SK-N-SH (cell line): Measurements from ENCODE around the gene FICD. TPM values are rescaled to one million over a fixed set of nuclear protein-coding genes. Genes with fewer than 3 reads are reported as not detected.

Experiments used
- CTCF ChIA-PET: fragments of 300-600, 350-600 bp; formaldehyde crosslinking; extraction: SDS; loops from one replicate; lab custom pipeline; 2021; lab: Yijun Ruan, JAX
- POLR2A ChIA-PET: fragments of 350-600 bp; sonication (Branson Sonifier 250); formaldehyde crosslinking; extraction: SDS; loops from one replicate; lab custom pipeline; 2020; ENCODE audit warnings: antibody characterized with exemption, inconsistent platforms; lab: Yijun Ruan, JAX
- DNase-seq: peaks from one replicate; pipeline ENCODE4 v3.0.0; 2012
- H2AFZ ChIP-seq: fragments of 200-600 bp; sonication (generic); 2 replicates; pipeline ENCODE4 v1.8.1; 2016; ENCODE audit warnings: antibody characterized with exemption, mild to moderate bottlenecking, low read depth
- H3F3A ChIP-seq: fragments of 200-600 bp; sonication (generic); replicated peaks from 2 replicates; pipeline ENCODE3; 2016; ENCODE audit warnings: antibody characterized with exemption, mild to moderate bottlenecking; ENCODE audit not compliant: insufficient read depth
- H3K27ac ChIP-seq, 2 experiments: fragments of 200-500 bp in 1 of 2; fragments of 200-600 bp in 1 of 2; sonication (Bioruptor generic) in 1 of 2; sonication (generic), shearing (Covaris generic) in 1 of 2; 2 replicates each; pipeline versions ENCODE4 v1.5.1 to v1.6.1; 2014 to 2016; ENCODE audit warnings: low read depth in 2 of 2, inconsistent platforms in 1 of 2, low read length in 1 of 2, mild to moderate bottlenecking in 1 of 2, mixed read lengths in 1 of 2
- H3K27me3 ChIP-seq: fragments of 200-600 bp; sonication (generic), shearing (Covaris generic); 2 replicates; pipeline ENCODE4 v1.6.1; 2016; ENCODE audit warnings: mixed run types; ENCODE audit not compliant: insufficient read depth
- H3K36me3 ChIP-seq, 2 experiments: fragments of 200-500 bp in 1 of 2; fragments of 200-600 bp in 1 of 2; sonication (Bioruptor generic) in 1 of 2; sonication (generic) in 1 of 2; replicated peaks in 1 of 2; 2 replicates each; pipeline versions ENCODE3 to v1.5.1; 2014 to 2016; ENCODE audit warnings: low read length in 1 of 2, mild to moderate bottlenecking in 1 of 2; ENCODE audit not compliant: insufficient read depth in 2 of 2, control insufficient read depth in 1 of 2
- H3K4me1 ChIP-seq, 2 experiments: fragments of 200-500 bp in 1 of 2; fragments of 200-600 bp in 1 of 2; sonication (Bioruptor generic) in 1 of 2; sonication (generic), shearing (Covaris generic) in 1 of 2; 2 replicates each; pipeline versions ENCODE4 v1.5.1 to v1.6.1; 2014 to 2016; ENCODE audit warnings: low read depth in 1 of 2, low read length in 1 of 2, mixed run types in 1 of 2; ENCODE audit not compliant: insufficient read depth in 2 of 2, control insufficient read depth in 1 of 2
- H3K4me2 ChIP-seq: fragments of 200-600 bp; sonication (generic), shearing (Covaris generic); 2 replicates; pipeline ENCODE4 v1.6.1; 2017; ENCODE audit warnings: mixed run types
- H3K4me3 ChIP-seq, 2 experiments: fragments of 200-500 bp in 1 of 2; fragments of 200-600 bp in 1 of 2; sonication (Bioruptor generic) in 1 of 2; sonication (generic), shearing (Covaris generic) in 1 of 2; 2 replicates each; pipeline versions ENCODE4 v1.5.1 to v1.8.1; 2014 to 2016; ENCODE audit warnings: low read depth in 2 of 2, inconsistent platforms in 1 of 2, low read length in 1 of 2, mild to moderate bottlenecking in 1 of 2, mixed read lengths in 1 of 2, moderate library complexity in 1 of 2
- H3K79me2 ChIP-seq: fragments of 200-600 bp; sonication (generic); 2 replicates; pipeline ENCODE4 v1.8.1; 2017; ENCODE audit warnings: mild to moderate bottlenecking; ENCODE audit not compliant: insufficient read depth
- H3K9ac ChIP-seq: fragments of 200-600 bp; sonication (generic); 2 replicates; pipeline ENCODE4 v1.6.1; 2017; ENCODE audit warnings: mixed run types
- H3K9me2 ChIP-seq: fragments of 200-600 bp; sonication (generic); 2 replicates; pipeline ENCODE4 v1.6.1; 2017; ENCODE audit warnings: mixed run types
- H3K9me3 ChIP-seq: fragments of 200-600 bp; sonication (generic); 2 replicates; pipeline ENCODE4 v1.6.1; 2017; ENCODE audit warnings: mixed run types, mild to moderate bottlenecking, moderate library complexity
- H4K20me1 ChIP-seq: fragments of 200-600 bp; sonication (generic); 2 replicates; pipeline ENCODE4 v1.6.1; 2017; ENCODE audit warnings: mild to moderate bottlenecking, mixed run types; ENCODE audit not compliant: insufficient read depth
- CHD2 ChIP-seq: fragments of 150-350 bp; IDR thresholded peaks from 2 replicates; pipeline ENCODE4 v1.6.1; 2018; ENCODE audit warnings: low read length; ENCODE audit not compliant: partially characterized antibody
- ELF1 ChIP-seq: IDR thresholded peaks from 2 replicates; pipeline ENCODE4 v1.4.0; 2012
- FOXJ3 ChIP-seq: sonication (generic); formaldehyde crosslinking; IDR thresholded peaks from 2 replicates; pipeline ENCODE4 v1.5.1; 2020; ENCODE audit warnings: mild to moderate bottlenecking, missing genetic modification reagents
- GATA2 ChIP-seq: sonication (generic); formaldehyde crosslinking; IDR thresholded peaks from 2 replicates; pipeline ENCODE4 v1.5.0; 2020; ENCODE audit warnings: mild to moderate bottlenecking, missing genetic modification reagents
- JUND ChIP-seq: IDR thresholded peaks from 2 replicates; pipeline ENCODE4 v1.4.0; 2012
- NFIC ChIP-seq: IDR thresholded peaks from 2 replicates; pipeline ENCODE4 v1.4.0; 2012; ENCODE audit warnings: borderline replicate concordance
- RCOR1 ChIP-seq: fragments of 150-350 bp; IDR thresholded peaks from 2 replicates; pipeline ENCODE4 v1.6.1; 2017; ENCODE audit warnings: antibody characterized with exemption, low read length
- SIN3A ChIP-seq: IDR thresholded peaks from 2 replicates; pipeline ENCODE4 v1.6.1; 2012; ENCODE audit warnings: low read depth, mild to moderate bottlenecking, low read length, moderate library complexity, borderline replicate concordance
- WGBS: methylation state at CpG from one replicate; pipeline ENCODE4 v1.1.6; 2017; ENCODE audit warnings: low lambda C conversion rate; 5-methylcytosine and 5-hydroxymethylcytosine counted together
- polyA plus RNA-seq, 3 experiments: library from polyadenylated mRNA; depleted of rRNA; stranded (reverse); fragments of >200 nt; gene quantifications; 2 replicates each; pipeline ENCODE4 v1.2.3, GENCODE V29; 2012
- TF ChIP-seq, protein P1 (sequence below): IDR thresholded peaks from 2 replicates; pipeline ENCODE4 v1.4.0; 2012; ENCODE audit warnings: low read depth, borderline replicate concordance
- TF ChIP-seq, protein P2 (sequence below): IDR thresholded peaks from 2 replicates; pipeline ENCODE4 v1.4.0; 2012; ENCODE audit warnings: low read depth
- TF ChIP-seq, protein P3 (sequence below): IDR thresholded peaks from 2 replicates; pipeline ENCODE4 v1.4.0; 2012; ENCODE audit warnings: low read depth, borderline replicate concordance
- TF ChIP-seq, protein P4 (sequence below): IDR thresholded peaks from 2 replicates; pipeline ENCODE4; 2012
- TF ChIP-seq, protein P5 (sequence below): fragments of 150-350 bp; IDR thresholded peaks from 2 replicates; pipeline ENCODE4 v1.6.1; 2016; ENCODE audit warnings: mild to moderate bottlenecking, low read depth, low read length

FICD gene
- polyA plus RNA-seq, 1 of the 3 experiments (the other 2 are of a cell fraction), result 1.0 TPM

DNA sequence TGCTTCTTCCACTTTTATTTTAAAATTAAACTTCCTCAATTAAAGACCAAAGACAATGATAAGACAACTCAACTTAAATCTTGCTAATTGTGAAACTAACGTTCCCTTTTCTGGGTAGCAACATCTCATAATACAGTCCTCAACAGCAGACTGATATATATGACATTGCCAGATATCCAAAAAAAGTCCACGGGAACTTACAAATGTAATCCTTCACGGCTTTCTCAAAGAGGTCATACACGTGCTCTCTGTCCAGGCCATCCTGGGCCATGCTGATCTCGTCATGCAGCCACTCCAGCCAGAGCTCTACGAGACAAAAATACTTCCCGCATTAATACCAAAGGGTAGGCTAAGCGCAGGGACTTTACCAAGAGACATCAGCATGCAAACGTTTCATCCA, 32.6 kb downstream of the FICD start:
- Histone ChIP-seq H3K79me2 (peaks cover 91% of the 10 kb centered on the region), H3K9ac (no peak overlapping the region), H4K20me1 (peaks cover 58% of the 10 kb centered on the region), H3K9me2 (no peaks in the 10 kb centered on the region), H3K36me3 (peaks cover 53 to 68% of the 10 kb centered on the region in 2 experiments), H3K9me3 (no peaks in the 10 kb centered on the region), H3K4me2 (no peak overlapping the region), H3K27me3 (no peaks in the 10 kb centered on the region), H3F3A (peaks cover 3% of the 10 kb centered on the region), H3K27ac (no peak overlapping the region), H3K4me1 (no peaks in the 10 kb centered on the region; a peak in 2 of 4 replicates), H2AFZ (no peak overlapping the region), H3K4me3 (no peak overlapping the region)
- WGBS, result 89% methylated on average over 9 of the region's 9 CpGs
- TF ChIP-seq, protein P1, sequence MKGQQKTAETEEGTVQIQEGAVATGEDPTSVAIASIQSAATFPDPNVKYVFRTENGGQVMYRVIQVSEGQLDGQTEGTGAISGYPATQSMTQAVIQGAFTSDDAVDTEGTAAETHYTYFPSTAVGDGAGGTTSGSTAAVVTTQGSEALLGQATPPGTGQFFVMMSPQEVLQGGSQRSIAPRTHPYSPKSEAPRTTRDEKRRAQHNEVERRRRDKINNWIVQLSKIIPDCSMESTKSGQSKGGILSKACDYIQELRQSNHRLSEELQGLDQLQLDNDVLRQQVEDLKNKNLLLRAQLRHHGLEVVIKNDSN, result no peak
- TF ChIP-seq JUND (no peak), ELF1 (no peak), CHD2 (no peak), RCOR1 (no peak), SIN3A (no peak), NFIC (no peak), GATA2 (CRISPR knock-in tag) (no peak), FOXJ3 (no peak)
- TF ChIP-seq, protein P2, sequence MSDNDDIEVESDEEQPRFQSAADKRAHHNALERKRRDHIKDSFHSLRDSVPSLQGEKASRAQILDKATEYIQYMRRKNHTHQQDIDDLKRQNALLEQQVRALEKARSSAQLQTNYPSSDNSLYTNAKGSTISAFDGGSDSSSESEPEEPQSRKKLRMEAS, result no peak
- TF ChIP-seq, protein P3, sequence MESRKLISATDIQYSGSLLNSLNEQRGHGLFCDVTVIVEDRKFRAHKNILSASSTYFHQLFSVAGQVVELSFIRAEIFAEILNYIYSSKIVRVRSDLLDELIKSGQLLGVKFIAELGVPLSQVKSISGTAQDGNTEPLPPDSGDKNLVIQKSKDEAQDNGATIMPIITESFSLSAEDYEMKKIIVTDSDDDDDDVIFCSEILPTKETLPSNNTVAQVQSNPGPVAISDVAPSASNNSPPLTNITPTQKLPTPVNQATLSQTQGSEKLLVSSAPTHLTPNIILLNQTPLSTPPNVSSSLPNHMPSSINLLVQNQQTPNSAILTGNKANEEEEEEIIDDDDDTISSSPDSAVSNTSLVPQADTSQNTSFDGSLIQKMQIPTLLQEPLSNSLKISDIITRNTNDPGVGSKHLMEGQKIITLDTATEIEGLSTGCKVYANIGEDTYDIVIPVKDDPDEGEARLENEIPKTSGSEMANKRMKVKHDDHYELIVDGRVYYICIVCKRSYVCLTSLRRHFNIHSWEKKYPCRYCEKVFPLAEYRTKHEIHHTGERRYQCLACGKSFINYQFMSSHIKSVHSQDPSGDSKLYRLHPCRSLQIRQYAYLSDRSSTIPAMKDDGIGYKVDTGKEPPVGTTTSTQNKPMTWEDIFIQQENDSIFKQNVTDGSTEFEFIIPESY, result no peak
- TF ChIP-seq, protein P4, sequence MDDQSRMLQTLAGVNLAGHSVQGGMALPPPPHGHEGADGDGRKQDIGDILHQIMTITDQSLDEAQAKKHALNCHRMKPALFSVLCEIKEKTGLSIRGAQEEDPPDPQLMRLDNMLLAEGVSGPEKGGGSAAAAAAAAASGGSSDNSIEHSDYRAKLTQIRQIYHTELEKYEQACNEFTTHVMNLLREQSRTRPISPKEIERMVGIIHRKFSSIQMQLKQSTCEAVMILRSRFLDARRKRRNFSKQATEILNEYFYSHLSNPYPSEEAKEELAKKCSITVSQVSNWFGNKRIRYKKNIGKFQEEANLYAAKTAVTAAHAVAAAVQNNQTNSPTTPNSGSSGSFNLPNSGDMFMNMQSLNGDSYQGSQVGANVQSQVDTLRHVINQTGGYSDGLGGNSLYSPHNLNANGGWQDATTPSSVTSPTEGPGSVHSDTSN, result no peak
- no peak for DNase-seq
- ChIA-PET POLR2A (no interaction called here), CTCF (no interaction called here)

DNA sequence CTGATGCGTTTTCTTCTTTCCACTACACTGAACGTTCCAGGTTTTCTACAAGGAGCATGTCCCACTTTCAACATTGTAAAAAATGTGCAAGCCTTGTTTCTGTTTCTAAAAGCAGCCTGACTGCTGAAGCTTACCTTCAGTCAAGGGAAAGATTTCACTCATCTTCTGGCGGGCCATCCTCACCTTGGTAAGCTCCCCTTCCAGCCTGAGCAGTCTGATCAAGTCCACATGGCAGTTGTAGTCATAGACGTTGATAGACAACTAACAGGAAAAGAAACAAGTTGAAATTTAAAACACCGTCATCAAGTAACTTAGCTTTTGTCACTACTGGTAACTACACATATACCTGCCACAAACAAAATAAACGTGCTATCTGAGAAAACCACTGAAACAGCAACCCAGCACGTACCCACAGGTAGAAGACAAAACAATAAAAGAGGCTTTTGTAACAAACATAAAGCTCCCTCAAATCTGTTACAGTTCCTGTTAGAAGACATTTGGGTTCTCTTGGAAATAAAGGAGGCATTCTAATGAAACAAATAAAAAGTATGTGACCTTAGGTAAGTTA, 34.0 kb downstream of the FICD start:
- Histone ChIP-seq H3K27me3 (no peaks in the 10 kb centered on the region), H3K9me3 (no peaks in the 10 kb centered on the region), H3K36me3 (peaks cover 39 to 56% of the 10 kb centered on the region in 2 experiments), H3K4me3 (no peak overlapping the region), H2AFZ (no peak overlapping the region)
- 71% methylated on average over 7 of the region's 7 CpGs for WGBS
- DNase-seq, result no peak
- TF ChIP-seq RCOR1 (no peak), FOXJ3 (no peak)
- TF ChIP-seq, protein P5, sequence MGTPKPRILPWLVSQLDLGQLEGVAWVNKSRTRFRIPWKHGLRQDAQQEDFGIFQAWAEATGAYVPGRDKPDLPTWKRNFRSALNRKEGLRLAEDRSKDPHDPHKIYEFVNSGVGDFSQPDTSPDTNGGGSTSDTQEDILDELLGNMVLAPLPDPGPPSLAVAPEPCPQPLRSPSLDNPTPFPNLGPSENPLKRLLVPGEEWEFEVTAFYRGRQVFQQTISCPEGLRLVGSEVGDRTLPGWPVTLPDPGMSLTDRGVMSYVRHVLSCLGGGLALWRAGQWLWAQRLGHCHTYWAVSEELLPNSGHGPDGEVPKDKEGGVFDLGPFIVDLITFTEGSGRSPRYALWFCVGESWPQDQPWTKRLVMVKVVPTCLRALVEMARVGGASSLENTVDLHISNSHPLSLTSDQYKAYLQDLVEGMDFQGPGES, result no peak
- TF ChIP-seq, all 33 proteins: peak for 0
- peaks cover 93% of the 10 kb centered on the region for H3K79me2 ChIP-seq
- H3K4me2 ChIP-seq, result no peak overlapping the region
- no peak overlapping the region for H3K9ac ChIP-seq
- H4K20me1 ChIP-seq, result peaks cover 63% of the 10 kb centered on the region
- no peaks in the 10 kb centered on the region for H3F3A ChIP-seq
- no peaks in the 10 kb centered on the region; a peak in 3 of 4 replicates for H3K4me1 ChIP-seq
- no peak overlapping the region for H3K27ac ChIP-seq
- no peaks in the 10 kb centered on the region for H3K9me2 ChIP-seq
- ChIA-PET CTCF (interaction anchor here (1.0 to 2.6 kb wide), 4 partner anchors 12 to 374 kb away, joined by 3 to 9 read pairs (median 6); partner anchors contain the start of gene SART3), POLR2A (no interaction called here)
